ENCODE results near the gene ULK4.
"Not testable (repeated sequence)": the region's sequence is repeated elsewhere in the genome, so short reads cannot be mapped to it uniquely, and the experiment has no call there.

Gene ULK4

DNA sequence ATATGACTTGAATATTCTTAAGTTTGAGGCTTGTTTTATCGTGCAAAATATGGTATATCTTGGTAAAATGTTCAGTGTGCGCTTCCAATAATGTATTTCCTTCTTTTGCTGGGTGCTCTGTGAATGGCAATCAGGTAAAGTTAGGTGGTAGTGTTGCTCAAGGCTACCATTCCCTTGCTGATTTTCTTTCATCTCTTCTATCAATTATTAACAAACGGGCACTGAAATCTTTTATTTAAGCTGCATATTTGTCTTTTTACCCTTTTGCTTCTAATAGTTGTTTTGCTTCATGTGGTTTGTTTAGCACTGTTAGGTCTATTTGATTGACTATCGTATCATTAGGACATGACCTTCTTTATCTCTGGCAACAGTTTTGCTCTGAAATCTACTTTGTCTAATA is 520.3 kb downstream of the ULK4 start:
- no peak for DNase-seq (ENCODE audit: low read depth in 2 of 2)

DNA sequence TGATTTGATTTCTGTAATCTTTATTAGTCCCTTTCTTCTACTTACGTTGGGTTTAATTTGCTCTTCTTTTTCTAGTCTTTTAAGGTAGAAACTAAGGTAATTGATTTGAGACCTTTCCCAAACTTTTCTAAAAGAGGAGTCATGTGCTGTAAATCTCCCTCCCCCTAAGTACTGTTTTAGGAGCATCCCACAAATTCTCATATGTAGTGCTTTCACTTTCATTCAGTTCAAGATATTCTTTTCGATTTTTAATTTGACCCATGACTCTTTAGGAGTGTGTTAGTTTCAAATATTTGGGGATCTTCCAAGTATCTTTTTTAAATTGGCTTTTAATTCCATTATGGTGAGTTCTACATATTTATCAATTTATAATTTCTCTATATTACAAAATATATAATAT is 520.8 kb downstream of the ULK4 start:
- DNase-seq (ENCODE audit: low read depth in 2 of 2), result no peak

DNA sequence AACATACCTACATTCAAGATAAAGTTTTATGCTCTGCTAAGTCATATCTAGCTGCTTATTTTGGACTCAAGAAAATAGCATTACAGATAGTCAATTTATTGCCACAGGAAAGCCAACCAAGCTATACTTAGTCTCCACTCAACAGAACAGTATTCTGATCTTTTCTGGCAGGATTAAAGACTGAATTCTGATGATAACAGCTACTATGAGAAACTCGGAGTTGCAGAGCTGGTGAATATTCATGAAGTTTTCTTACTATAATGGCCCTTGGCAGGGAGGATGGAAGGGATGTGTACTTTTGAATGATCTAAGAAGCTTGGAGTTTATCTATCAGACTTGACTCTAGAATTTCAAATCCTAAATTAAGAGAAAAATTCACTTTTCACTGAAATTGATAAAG is 524.9 kb downstream of the ULK4 start:
- no peak for DNase-seq (ENCODE audit: low read depth in 2 of 2)

DNA sequence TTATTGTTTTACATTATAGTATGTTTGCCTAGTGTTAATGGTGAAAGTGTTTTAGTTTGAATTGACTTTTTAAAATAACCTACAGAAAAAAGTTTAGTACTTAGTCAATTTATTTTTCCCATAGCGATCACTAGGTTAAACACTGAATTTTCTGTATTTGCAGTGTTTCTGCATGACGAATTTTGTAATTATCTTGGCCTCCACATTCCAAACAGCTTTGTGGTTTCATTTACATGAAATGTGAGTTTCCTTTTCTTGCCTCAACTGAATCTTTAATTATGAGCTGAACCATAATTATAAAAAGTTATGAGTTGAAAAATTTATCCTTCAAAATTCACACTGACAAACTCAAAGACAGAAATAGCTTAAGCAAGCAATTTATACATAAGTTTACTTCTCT is 527.1 kb downstream of the ULK4 start:
- no peak for DNase-seq (ENCODE audit: low read depth in 2 of 2)

DNA sequence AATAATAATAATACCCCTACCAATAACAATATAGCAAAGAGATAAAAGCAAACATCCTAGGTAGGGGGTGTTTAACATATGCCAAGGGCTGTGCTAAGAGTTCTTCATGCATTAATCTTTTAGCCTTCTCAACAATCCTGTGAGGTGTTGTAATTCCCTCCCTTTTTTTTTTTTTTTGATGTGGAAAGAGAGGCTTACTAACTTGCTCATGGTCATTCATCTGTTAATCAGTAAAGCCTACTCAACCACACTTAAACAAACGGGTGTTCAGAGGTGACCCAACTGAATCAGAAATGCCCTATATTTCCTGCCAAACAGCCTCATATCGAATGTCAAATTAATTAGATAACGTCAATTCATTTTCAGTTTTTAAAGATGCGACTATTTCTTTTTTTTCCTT is 530.5 kb downstream of the ULK4 start:
- DNase-seq (ENCODE audit: low read depth in 2 of 2), result no peak

DNA sequence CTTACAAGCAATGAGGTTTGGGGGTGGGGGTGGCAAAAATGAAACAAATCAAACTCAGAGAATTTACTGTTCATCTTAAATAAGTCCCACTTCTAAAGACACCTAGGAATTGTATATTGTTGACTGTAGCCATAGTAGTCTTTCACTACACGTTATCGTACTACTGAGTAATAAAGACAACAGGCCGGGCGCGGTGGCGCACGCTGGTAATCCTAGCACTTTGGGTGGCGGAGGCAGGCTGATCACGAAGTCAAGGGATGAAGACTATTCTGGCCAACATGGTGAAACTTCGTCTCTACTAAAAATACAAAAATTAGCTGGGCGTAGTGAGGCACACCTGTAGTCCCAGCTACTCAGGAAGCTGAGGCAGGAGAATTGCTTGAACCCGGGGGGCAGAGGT is 531.0 kb downstream of the ULK4 start:
- no peak for DNase-seq (ENCODE audit: low read depth in 2 of 2)

DNA sequence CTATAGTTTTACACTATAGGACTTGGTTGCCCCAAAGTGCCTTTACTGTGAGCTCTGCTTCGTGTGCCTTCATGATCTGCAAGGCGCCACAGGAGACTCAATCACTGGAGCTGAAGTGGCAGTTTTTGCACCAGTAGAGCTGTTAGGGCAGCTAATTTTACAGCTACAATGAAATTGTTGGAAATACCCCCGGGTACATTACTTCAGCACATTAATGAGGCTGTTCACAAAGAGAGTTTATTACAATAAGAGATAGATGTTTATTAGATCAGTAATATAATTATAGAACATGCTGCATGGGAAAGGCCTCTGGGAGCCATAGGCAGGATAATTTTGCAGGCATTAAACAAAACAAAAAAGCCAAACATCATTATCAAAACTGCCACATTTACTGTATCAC is 531.5 kb downstream of the ULK4 start:
- DNase-seq (ENCODE audit: low read depth in 2 of 2), result no peak

DNA sequence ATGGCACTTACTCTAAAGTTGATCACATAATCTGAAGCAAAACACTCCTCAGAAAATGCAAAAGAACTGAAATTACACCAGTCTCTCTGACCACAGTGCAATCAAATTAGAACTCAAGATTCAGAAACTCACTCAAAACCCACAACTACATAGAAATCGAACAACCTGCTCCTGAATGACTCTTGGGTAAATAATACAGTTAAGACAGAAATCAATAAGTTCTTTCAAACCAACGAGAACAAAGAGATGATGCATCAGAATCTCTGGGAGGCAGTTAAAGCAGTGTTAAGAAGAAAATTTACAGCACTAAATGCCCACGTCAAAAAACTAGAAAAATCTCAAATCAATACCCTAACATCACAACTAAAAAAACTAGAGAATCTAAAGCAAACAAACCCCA is 535.4 kb downstream of the ULK4 start:
- DNase-seq (ENCODE audit: low read depth in 2 of 2), result no peak

DNA sequence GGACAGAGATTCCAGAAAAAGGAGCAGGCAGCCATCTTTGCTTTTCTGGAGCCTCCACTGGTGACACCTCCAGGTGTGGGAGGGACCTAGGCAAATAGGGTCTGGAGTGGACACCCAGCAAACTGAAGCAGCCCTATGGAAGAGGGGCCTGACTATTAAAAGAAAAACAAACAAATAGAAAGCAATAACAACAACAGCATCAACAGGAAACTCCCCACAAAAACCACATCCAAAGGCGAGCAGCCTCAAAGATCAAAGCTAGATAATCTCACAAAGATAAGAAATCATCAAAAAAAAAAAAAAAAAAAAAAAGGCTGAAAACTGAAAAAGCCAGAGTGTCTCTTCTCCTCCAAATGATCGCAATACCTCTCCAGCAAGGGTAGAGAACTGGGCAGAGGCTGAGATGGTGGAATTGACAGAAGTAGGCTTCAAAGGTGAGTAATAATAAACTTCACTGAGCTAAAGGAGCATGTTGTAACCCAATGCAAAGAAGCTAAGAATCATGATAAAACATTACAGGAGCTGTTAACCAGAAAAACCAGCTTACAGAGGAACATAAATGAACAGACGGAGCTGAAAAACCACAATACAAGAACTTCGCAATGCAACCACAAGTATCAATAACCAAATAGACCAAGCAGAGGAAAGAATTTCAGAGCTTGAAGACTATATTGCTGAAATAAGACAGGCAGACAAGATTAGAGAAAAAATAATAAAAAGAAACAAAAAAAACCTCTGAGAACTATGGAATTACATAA is 537.2 kb downstream of the ULK4 start:
- no peak for DNase-seq (ENCODE audit: low read depth in 2 of 2)

DNA sequence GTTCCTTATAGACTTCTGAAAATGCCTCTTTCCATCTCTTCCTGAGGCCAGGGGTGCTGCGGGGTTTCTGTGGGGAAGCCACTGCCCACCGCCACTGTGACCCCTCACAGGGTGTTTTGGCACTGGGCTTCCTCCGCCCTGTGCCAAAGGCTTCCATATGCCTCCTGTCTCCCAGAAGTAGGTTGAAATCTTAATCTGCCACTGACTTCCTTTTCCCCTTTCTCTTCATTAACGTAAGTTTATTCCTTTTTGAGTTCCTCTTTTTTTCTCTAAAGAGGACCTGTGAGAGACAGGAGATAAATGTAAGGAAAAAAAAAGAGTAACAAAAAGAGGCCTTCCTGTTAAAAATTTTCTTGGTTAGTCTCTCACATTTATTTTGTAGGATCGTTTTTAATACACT is 542.1 kb downstream of the ULK4 start:
- DNase-seq (ENCODE audit: low read depth in 2 of 2), result no peak

DNA sequence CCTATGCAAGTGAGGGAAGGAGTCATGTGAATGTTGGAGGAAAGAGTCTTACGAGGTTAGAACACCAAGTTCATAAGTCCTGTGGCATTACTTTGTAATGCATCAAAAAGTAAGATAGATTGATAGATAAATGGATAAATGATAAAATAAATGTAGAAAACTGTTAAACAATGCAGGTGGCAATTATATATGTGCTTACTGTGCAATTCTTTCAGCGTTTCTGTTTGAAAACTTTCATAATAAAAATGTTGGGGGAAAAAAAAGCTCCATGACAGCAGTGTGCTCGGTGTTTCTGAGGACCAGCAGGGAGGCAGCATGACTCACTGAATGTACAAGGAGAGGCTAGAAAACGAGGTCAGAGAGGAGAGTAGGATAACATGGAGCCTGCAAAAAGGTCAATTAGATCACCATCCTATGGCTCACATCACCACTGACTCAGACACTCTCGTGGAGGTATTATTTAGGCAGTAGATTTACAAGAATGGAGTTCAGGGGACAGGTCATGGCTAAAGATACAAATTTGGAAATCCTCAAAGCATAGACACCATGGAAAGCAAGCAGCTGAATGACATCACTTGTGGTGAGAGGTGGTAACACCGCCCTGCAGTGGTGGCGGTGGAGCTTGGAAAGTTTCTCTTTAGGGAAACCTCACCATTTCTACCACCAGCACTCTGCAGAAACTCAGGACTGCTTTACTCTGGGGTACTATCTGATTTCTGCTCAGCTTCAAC is 542.8 kb downstream of the ULK4 start:
- DNase-seq (ENCODE audit: low read depth in 2 of 2), result no peak

DNA sequence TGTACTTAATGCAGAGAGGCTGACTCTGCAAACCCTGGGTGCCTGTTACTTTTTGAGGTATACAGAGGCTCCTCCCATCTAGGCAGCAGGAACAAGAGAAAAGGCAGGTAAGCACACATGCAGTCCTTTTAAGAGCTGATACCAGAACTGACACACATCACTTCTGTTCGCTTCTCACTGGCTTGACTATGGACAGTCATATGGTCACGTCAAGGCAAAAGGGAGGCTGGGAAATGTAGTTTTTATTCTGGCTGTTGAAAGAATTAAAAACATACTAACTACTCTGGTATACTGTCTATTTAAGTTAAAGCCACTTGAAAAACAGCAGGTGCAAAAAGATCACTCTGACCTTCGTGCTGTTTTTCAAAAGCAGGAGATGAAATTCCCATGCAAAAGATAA is 544.3 kb downstream of the ULK4 start:
- DNase-seq (ENCODE audit: low read depth in 2 of 2), result no peak

DNA sequence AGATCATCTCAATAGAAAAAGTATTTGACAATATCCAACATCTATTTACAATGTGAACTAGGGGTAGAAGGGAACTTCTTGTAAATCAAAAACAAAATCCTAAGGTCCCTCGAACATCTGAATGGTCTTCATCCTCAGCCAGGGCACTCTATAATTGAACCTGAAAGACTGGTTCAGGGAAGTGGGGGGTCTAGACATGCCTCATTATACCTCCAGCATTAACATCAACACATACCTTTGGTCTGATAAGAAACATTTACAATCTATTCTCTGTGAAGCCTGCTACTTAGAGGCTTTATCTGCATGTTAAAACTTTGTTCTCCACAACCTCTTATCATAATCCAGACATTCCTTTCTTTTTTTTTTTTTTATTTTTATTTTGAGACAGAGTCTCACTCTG is 550.8 kb downstream of the ULK4 start:
- DNase-seq (ENCODE audit: low read depth in 2 of 2), result no peak

DNA sequence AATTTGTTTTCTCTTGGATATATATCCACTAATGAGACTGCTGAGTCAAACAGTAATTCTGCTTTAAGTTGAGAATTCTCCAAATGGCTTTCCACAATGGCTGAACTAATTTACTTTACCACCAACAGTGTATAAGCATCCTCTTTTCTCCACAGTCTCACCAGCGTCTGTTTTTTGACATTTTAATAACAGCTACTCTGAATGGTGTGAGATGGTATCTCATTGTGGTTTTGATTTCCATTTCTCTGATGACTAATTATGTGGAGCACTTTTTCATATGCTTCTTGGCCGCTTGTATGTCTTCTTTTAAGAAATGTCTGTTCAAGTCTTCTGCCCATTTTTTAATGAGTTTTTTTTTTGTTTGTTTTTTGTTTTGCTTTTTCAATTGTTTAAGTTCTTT is 556.4 kb downstream of the ULK4 start:
- DNase-seq (ENCODE audit: low read depth in 2 of 2), result no peak

DNA sequence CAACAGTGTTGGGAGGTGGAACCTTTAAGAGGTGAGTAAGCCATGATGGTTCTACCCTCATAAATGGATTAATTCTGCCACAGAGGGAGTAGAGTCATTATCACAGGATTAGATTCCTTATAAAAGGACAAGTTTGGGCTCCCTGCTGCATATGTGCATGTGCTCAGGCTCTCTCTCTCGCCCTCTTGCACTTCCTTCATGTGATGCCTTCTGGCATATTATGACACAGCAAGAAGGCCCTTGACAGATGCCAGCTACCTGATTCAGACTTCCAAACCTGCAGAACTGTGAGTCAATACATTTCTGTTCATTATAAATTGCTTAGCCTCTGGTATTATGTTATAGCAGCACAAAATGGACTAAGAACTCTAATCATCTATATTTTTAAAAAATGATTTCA is 557.3 kb downstream of the ULK4 start:
- no peak for DNase-seq (ENCODE audit: low read depth in 2 of 2)

DNA sequence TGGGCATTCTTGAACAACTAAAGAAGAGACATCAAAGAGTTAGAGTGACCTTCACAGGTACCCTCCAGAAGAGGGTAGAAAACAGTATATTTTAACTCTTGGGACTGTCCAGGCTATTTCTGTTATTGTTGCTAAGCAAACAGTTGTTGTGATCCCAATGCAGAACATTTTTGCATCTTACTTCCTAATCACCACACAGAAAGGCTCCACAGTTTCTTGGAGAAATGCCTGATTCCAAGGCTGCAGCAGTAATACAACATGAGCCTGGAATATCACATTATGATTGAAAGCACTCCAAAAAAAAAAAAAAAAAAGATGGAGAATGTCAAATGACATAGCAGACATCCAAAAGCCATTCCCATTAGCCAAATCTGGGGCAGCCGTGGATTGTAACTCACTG is 567.0 kb downstream of the ULK4 start:
- DNase-seq (ENCODE audit: low read depth in 2 of 2), result no peak

DNA sequence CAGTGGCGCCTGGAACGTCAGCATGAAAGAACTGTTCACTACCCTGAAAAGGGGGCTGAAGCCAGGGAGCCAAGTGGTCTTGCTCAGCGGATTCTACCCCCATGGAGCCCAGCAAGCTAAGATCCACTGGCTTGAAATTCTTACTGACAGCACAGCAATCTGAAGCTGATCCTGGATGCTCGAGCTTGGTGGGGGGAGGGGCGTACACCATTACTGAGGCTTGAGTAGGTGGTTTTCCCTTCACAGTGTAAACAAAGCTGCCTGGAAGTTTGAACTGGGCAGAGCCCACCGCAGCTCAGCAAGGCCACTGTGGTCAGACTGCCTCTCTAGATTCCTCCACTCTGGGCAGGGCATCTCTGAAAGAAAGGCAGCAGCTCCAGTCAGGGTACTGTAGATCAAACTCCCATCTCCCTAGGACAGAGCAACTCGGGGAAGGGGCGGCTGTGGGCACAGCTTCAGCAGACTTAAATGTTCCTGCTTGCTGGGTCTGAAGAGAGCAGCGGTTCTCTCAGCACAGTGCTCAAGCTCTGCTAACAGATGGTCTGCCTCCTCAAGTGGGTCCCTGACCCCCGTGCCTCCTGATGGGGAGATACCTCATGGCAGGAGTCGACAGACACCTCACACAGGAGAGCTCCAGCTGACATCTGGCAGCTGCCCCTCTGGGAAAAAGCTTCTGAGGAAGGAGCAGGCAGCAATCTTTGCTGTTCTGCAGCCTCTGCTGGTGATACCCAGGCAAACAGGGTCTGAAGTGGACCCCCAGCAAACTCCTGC is 591.0 kb downstream of the ULK4 start:
- not testable (repeated sequence) for DNase-seq (ENCODE audit: low read depth in 2 of 2)

DNA sequence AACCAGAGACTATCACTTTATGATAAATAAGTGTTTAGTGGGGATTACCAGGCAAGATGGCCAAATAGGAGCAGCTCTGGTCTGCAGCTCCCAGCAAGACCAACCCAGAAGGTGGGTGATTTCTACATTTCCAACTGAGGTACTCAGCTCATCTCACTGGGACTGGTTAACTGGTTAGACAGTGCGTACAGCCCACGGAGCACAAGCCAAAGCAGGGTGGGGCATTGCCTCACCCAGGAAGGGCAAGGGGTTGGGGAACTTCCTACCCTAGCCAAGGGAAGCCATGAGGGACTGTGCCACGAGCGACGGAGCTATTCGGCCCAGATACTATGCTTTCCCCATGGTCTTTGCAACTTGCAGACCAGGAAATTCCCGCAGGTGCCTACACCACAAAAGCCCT is 591.6 kb downstream of the ULK4 start:
- DNase-seq (ENCODE audit: low read depth in 2 of 2), result no peak

DNA sequence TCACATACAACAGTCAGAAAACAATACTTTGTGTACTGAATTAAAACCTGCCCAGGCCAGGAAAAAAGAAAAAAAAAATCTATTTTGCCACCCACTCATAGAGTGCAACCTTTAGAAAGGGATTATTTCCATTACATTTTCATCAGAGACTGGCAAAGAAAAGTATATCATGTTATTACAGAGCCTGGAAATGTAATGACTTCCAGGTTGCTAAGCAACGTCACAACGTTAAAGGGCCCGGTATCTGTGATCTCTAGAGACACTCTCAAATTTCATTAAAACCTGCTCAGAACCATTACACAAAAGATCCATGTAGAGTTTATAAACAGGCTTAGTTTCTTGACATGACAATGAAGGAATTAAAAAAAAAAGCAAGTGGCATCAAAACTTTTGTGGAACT is 592.1 kb downstream of the ULK4 start:
- no peak for DNase-seq (ENCODE audit: low read depth in 2 of 2)

DNA sequence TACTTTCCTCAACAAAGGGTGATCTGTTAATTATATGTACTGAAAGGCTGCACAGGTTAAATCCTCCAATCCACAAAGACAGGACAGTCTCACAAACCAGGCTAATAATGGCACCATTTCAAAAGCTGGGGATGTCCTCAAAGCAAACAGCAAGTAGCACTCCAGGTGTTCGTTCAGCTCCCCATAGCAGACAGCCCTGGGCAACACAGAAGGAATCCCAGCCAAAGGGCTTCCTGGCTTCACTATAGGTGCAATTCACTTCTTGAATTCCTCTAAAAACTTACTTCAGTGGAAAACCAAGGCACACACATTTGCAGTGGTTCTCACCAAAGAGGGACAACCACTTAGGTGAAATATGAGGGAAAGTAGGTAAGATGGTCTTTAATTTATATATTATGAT is 595.9 kb downstream of the ULK4 start:
- DNase-seq (ENCODE audit: low read depth in 2 of 2), result no peak

DNA sequence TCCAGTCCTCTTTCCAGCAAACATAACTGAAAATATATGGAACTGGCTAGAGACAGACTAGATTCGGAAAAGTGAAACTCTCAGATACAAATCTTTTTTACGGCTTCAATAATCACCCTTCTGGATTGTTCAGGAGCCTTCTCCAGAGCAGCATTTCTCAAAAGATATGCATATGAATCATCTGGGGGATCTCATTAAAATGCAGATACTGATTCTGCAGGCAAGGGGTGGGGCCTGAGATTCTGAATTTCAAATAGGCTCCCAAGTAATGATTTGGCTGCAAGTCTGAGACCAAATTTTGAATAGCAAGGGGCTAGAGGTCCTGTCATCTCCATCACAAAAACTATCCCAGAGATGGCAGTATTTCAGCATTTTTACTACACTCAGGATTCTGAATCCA is 597.2 kb downstream of the ULK4 start:
- DNase-seq (ENCODE audit: low read depth in 2 of 2), result no peak

DNA sequence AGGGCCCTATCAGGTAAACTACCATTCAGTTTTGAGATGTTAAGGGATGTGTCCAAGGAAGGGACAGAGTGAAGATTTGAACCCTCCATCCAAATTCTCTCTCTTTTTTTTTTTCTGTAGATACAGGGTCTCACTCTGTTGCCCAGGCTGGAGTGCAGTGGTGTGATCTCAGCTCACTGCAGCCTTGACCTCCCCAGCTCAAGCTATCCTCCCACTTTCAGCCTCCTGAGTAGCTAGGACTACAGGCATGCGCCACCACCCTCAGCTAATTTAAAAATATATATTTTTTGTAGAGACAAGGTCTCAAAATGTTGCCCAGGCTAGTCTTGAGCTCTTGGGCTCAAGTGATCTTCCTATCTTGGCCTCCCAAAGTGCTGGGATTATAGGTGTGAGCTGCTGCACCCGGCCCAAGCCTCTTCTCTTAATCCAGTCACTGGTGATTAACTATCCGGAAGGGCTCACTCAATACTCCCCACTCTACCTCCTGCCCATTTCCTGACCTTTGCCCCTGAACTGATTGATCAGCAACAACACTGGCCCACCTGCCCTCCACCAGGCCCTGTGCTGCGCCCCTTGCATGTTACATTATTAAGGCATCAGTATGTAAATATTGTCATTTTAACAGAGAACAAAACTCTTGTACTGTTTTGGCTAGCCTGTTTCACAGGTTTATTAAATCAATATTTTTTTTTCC is 597.9 kb downstream of the ULK4 start:
- DNase-seq (ENCODE audit: low read depth in 2 of 2), result no peak
